Fibroblast of lung (primary cell): ENCODE measurements around the gene NYAP1.

Experiments used
- CTCF ChIP-seq, 2 donors: IDR thresholded peaks in 1 of 2; conservative IDR thresholded peaks in 1 of 2; 1 replicate in 1 of 2; 2 replicates in 1 of 2; pipeline ENCODE4 v1.5.1; 2011 to 2012; ENCODE audit warnings: low read length in 2 of 2, control low read depth in 1 of 2, inconsistent platforms in 1 of 2, low read depth in 1 of 2, mild to moderate bottlenecking in 1 of 2
- EZH2 ChIP-seq: IDR thresholded peaks from 2 replicates; pipeline ENCODE4 v1.5.1; 2012; ENCODE audit warnings: low read length, control low read depth, mild to moderate bottlenecking; ENCODE audit errors: missing control alignments

- no peak for TF ChIP-seq CTCF (conservative IDR thresholded peaks at IDR 0.05 in 1 of 2, IDR thresholded peaks at IDR 0.05 in 1 of 2; ENCODE audit: low read depth in 1 of 2, low read length in 2 of 2)
- no peak for TF ChIP-seq EZH2
These were observed 39.1 kb upstream of the NYAP1 start for GRCh38 chr7:100444311-100445278.
